Activated gamma-delta T cell (primary cell): Measurements from ENCODE around the gene RMI2.
"Not testable (repeated sequence)": the region's sequence is repeated elsewhere in the genome, so short reads cannot be mapped to it uniquely, and the experiment has no call there.

Source experiments
- DNase-seq: peaks from one replicate; lab custom pipeline; 2025; lab: John Stamatoyannopoulos, UW

RMI2 gene

GRCh38 chr16:11354733-11355574, 9.7 kb downstream of the RMI2 start:
- peak; percentile 26 for DNase-seq

DNA sequence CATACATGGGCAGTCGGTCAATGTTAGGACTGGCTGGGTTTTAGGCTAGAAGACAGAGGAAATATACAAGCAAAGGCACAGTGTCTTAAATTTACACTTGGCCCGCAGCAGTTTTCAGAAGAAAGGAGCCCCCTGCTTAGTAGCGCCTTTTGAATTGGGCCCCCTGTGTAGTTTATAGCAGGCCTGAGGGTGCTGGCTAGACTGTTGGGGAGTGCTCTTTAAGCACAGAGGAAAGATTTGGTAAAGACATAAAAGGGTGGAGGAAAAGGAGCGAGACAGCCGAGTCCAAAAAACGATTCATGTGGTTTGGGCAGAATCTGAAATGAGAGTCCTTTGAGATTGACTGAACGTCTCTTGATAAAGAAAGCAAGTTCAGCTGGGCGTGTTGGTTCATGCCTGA, 10.6 kb downstream of the RMI2 start:
- DNase-seq, result no peak

DNA sequence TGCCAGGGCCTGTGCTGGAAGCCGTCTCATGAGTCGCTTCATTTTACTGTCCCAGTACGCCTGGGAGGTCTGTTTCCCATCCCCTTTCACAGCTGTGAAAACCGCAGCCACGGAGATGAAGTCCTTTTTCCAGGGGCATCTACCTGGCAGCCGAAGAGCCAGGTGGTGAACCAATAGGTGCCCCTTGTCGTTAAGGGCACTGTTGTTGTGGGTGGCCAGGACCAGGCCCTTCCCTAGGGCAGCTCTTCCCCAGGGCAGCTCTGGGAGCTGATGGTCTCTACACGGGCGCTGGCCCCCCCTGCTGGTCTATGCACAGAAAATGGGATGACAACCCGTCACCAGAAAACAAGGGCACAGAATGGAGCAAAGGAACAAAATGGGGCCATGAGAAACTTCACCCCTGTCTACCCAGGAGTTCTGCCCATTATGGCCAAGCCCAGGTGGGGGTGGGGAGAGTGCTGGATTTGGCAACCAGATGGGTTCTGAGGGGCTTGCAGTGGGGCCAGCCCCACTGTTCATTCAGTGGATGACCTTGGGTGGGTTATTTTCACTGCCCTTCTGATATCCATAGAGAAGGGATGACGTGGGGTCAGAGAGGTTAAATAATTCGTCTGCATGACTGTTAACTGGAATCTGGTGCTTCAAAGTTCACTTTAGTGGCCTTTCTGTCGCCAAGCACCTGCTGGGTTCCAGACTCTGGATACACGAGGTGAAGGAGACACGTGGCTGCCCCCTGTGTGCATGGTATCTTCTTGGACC, 11.5 kb downstream of the RMI2 start:
- no peak for DNase-seq

- DNase-seq, result no peak
Measured at GRCh38 chr16:11358531-11358930, 13.3 kb downstream of the RMI2 start.

DNA sequence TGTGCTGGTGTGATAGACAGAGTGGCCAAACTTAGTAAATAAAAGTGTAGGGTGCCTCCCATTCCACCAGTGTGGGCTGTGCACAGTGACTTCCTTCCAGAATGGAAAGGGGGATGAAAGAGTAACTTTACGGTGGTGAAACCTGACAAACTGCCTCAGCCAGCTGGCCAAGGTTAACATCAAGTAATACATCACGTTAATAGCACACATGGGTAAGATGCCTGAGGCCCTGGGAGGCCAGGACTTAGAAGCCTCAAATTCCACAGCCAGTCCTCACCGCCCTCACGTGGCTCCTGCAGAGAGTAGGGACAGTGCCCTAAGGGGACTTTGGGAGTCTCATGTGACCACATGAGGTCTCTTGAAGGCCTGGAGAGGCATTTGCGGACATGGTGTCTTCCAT, 14.1 kb downstream of the RMI2 start:
- DNase-seq, result no peak

DNA sequence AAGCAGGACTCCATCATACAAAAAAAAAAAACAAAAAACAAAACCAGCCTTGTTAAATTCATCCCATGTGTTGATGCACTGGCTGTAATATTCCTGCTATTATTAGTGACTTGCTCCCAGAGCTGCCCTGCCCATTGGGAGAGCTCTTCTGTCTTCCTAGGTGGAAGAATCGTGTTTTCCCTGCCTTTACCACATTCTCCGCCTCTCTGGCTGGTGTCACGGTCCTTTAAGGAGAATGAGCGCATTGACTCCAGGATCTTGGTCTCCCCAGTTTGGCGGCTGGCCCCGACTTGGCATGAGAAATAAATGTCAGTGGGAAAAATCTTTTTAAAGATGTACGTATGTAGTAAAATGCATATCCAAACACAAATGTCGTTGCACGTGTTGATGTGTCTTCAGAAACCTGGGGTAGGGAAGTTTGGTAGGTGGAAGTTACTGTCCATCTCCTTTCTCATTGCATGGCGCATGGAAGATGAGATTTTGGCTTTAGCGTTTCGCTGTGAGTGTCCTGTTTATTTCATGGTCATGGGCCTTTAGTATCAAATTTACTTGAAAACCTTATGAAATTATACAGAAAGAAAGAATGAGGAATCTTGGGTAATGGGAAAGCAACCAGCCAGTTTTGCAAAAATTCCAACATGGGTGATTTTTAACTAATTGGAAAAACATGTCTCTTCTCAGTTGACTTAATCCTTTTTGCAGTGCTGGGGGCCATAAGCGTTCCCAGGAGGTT, 15.5 kb downstream of the RMI2 start:
- no peak for DNase-seq

DNA sequence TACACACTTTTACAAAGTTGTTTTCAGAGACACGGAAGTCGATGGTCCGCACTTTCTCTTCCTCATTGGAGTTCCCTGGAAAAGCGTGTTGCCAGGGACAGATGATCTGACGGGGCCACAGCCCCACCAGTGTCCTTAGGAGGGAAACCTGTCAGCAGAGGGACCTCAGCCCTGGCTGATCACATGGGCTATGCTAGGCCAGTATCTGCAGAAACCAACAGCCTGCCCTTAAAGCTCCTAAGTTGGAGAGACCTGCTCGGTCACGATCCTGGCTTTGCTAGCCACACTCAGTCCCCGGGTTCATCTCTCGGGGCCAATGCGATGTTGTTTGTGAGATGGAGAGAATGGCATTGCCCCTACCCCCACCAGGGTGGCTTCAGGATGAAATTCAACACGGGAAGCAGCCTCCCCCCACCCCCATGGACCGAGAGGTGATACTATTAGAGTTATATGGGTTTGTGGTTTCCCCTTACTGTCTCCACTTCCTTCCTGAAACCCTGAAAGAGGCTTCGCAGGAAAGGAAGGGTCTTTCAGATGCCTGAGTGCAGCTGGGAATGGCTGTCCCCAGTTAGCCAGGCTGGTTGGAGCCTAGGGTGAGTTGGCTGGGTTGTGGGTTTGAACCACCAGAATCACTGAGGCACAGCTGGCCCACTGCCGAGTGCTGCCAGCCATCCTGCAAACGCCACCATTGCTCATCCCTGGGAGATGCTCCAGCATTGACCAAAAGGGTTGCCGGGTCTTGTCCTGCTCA, 16.6 kb downstream of the RMI2 start:
- no peak for DNase-seq

DNA sequence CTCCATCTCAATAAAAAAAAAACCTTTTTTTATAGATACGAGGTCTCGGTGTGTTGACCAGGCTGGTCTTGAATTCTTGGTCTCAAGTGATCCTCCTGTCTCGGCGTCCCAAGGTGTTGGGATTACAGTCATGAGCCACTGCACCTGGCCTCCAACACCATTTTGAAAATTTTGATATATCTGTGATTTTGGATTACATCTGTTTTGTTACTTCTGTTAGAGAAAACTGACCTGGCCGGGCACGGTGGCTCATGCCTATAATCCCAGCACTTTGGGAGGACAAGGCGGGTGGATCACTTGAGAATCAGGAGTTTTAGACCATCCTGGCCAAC, 18.6 kb downstream of the RMI2 start:
- no peak for DNase-seq

GRCh38 chr16:11367483-11367906, 22.2 kb downstream of the RMI2 start:
- no peak for DNase-seq

DNA sequence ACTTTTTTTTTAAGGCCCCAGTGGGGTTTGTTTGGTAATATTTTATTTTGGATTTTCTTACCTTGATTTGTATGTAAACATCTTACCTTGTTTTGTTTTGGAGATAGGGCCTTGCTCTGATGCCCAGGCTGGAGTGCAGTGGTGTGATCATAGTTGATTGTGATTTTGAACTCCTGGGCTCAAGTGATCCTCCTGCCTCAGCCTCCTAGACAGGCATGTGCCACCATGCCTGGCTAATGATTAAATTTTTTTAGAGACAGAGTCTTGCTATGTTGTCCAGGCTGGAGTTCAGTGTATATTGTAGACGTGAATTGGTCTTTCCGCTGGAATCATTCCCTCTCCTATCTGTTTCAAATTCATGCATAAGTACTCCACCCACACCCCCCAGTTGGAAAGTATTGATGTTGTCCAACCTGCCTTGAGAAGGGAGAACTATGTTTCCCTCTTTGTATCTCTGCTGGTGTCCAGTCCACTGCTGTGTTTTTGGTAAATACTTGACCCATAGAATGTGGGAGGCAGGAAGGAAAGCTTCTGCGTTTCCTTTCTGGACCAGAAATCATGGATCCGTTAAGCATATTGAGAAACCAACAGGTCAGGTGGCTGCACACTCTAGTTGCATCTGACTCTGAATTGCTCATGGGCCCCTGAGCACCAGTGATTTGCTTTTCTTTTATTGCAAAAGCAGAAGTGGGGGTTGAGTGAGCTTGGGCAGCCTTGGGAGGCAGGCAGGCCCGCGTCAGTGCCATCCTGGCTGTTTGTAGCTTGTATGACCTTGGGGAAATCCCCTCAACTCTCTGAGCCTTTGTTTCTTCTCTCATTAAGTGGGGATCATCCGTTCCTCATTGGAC, 25.0 kb downstream of the RMI2 start:
- DNase-seq, result no peak

GRCh38 chr16:11370932-11371279, 25.6 kb downstream of the RMI2 start:
- DNase-seq, result not testable (repeated sequence)

GRCh38 chr16:11372073-11372828, 27.0 kb downstream of the RMI2 start:
- no peak for DNase-seq

DNA sequence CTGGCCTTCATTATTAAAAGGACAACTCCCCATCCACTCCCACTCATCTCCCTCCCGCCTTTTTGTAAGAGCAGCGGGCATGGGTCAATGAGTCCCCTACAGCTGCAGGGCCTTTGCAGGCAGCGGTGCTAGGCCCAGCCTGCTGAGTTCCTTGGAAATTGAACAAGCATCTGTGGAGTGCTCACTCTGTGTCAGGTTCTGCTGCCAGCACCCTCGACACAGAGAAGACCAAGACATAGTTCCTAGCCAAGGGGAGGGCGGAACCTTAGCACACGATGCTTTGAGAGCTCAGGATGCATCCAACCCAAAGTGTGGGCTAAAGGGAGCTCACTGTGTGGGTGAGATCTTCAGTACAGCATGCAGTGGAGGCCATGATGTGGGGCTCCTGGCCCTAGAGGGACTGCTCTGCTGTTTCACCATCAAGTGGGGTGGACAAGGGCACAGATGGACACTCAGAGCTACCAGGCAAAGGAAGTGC, 27.6 kb downstream of the RMI2 start:
- DNase-seq, result no peak

- DNase-seq, result no peak
Measured at GRCh38 chr16:11374255-11374654, 29.0 kb downstream of the RMI2 start.

GRCh38 chr16:11377154-11377553, 31.9 kb downstream of the RMI2 start:
- no peak for DNase-seq

DNA sequence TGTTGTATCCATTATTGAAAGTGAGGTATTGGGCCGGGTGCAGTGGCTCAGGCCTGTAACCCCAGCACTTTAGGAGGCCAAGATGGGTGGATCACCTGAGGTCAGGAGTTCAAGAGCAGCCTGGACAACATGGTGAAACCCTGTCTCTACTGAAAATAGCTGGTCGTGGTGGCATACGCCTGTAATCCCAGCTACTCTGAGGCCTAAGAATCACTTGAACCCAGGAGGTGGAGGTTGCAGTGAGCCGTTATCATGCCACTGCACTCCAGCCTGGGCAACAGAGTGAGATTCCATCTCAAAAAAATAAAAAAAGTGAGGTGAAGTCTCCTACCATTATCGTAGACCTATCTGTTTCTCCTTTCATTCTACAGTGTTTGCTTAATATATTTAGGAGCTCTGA, 33.7 kb downstream of the RMI2 start:
- DNase-seq, result not testable (repeated sequence)

GRCh38 chr16:11379420-11379819, 34.2 kb downstream of the RMI2 start:
- DNase-seq, result no peak

DNA sequence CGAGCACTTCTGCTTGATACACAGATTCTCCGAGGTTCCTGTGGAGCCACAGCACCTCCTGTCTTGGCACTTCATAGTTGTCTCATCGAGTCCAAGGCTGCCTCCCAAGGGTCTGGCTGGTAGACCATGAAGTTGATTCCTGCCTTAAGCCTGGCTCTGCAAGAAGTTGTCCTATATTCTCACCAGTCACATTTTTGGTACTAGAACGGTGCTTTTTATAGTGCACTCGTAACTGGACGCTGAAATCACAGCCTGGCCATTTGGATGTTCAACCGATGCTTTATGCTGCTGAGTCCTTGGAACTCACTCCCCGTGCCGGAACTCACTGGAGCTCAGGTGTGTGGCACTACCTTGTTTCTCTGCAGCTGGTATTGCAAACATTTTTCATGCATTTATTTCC, 35.6 kb downstream of the RMI2 start:
- DNase-seq, result no peak

DNA sequence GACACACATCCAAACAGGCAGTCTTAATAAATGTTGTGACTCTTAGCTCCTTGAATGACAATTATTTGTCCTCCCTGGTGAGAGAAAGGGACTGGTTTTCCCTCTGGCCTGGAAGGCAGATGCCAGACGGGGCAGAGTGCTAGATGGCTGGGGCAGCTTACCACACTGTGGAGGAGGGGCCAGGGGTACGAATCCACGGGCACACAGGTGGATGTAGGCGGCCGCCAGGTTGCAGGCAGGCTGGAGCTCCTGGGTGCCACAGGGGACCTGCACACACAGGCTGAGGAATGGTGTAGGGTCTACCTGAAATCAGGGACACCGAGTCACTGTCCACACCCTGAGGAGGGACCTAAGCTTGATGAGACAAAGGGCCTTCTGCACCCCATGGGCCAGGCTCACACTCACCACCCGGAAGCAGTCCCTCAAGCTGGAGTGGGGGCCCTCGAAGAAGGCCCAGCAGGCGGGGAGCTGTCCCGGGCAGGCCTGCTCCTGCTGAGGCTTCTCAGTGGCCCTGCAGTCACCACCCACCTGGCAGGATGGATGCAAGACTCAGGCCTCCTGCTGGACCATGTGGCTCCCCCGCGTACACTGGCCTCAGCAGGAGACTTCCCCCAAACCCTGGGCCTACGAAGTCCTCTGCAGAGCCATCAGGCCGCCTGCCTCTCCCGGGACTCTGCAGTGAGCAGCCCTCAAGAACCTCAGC, 38.4 kb downstream of the RMI2 start:
- no peak for DNase-seq
